Measurements from ENCODE around the gene PYGB. TPM values are rescaled to one million over a fixed set of nuclear protein-coding genes. Genes with fewer than 3 reads are reported as not detected.

PYGB gene
- total RNA-seq, 4 donors from 2014 or later: 71.6 to 119 (median 78.6) TPM

DNA sequence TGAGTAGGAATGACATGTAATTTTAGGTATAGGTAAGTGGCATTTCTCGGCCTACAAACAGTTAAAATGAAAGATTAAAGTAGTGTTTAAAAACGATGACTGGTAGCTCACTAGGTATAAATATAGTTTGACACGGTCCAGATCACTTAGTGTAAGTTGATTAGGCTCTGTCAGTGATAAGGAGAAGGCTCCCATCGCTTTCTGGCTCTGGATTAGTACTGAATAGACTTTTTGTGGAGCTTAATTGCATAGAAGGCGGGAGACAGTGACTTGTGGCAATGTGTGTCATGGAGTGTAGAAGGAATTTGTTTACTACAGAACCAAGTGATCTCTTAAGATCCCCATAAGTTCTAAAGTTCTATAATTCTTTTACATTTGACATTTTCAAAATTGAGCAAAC is 6.7 kb downstream of the PYGB start:
- Histone ChIP-seq H3K27me3 (no peaks in the 10 kb centered on the region), H3K27ac (peak overlapping the region in 2 of 4 donors; percentile 32 to 78), H3K4me1 (peaks cover 0 to 65% (median 26%) of the 10 kb centered on the region in 4 donors), H3K36me3 (peaks cover 0 to 8% (median 0%) of the 10 kb centered on the region in 3 donors), H3K4me3 (no peak overlapping the region), H3K9me3 (no peaks in the 10 kb centered on the region)
- 56 to 59% methylated on average over 5 of the region's 5 CpGs for WGBS, 2 donors
- TF ChIP-seq, protein P1, sequence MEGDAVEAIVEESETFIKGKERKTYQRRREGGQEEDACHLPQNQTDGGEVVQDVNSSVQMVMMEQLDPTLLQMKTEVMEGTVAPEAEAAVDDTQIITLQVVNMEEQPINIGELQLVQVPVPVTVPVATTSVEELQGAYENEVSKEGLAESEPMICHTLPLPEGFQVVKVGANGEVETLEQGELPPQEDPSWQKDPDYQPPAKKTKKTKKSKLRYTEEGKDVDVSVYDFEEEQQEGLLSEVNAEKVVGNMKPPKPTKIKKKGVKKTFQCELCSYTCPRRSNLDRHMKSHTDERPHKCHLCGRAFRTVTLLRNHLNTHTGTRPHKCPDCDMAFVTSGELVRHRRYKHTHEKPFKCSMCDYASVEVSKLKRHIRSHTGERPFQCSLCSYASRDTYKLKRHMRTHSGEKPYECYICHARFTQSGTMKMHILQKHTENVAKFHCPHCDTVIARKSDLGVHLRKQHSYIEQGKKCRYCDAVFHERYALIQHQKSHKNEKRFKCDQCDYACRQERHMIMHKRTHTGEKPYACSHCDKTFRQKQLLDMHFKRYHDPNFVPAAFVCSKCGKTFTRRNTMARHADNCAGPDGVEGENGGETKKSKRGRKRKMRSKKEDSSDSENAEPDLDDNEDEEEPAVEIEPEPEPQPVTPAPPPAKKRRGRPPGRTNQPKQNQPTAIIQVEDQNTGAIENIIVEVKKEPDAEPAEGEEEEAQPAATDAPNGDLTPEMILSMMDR (IDR thresholded peaks at IDR 0.05): no peak
- TF ChIP-seq POLR2A (IDR thresholded peaks at IDR 0.05) (no peak), EP300 (IDR thresholded peaks at IDR 0.05) (no peak)
- DNase-seq (ENCODE audit: low spot score in 2 of 2): no peak

DNA sequence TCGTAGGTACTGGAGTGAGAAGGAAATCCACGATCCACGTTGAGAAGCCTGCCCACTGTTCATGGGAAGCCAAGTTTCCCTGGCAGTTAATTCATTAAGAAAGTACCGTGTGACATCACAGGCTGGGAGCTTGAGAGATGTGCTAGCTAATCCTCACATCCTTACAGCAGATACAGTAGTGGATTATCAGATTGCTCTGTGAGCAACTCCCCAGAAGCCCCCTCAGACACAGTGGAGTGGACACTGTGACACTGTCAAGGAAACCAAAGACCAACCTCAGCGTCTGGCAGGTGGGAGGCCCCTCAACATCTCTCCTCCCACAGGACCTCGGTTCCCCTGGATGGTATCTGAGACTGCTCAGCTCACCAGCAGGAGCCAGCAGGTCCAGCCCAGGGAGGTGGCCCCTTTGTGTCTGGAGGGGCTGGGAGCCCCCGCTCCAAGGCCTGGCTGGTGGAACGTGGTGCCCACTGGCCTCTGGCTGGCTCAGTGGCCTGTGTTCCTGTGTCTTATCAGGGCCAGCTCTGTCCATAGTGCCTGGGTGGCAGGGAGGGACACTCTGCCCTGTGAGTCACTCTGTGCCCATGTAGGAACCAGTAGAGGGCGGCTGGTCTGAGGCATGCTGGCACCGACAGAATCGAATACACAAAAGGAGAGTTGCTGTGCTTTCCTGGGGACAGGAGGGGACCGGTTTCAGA is 7.2 kb downstream of the PYGB start:
- no peak overlapping the region for H3K4me3 ChIP-seq
- no peak for DNase-seq (ENCODE audit: low spot score in 2 of 2)
- H3K4me1 ChIP-seq: peaks cover 0 to 60% (median 21%) of the 10 kb centered on the region in 4 donors
- TF ChIP-seq POLR2A (IDR thresholded peaks at IDR 0.05) (no peak), EP300 (IDR thresholded peaks at IDR 0.05) (no peak)
- TF ChIP-seq, protein P1 (IDR thresholded peaks at IDR 0.05): no peak
- WGBS, 2 donors: 66 to 71% methylated on average over 8 to 11 of the region's 12 CpGs
- peak overlapping the region in 2 of 4 donors; percentile 32 to 78 for H3K27ac ChIP-seq
- H3K36me3 ChIP-seq: peaks cover 0 to 13% (median 0%) of the 10 kb centered on the region in 3 donors
- H3K9me3 ChIP-seq: no peaks in the 10 kb centered on the region
- no peaks in the 10 kb centered on the region for H3K27me3 ChIP-seq

DNA sequence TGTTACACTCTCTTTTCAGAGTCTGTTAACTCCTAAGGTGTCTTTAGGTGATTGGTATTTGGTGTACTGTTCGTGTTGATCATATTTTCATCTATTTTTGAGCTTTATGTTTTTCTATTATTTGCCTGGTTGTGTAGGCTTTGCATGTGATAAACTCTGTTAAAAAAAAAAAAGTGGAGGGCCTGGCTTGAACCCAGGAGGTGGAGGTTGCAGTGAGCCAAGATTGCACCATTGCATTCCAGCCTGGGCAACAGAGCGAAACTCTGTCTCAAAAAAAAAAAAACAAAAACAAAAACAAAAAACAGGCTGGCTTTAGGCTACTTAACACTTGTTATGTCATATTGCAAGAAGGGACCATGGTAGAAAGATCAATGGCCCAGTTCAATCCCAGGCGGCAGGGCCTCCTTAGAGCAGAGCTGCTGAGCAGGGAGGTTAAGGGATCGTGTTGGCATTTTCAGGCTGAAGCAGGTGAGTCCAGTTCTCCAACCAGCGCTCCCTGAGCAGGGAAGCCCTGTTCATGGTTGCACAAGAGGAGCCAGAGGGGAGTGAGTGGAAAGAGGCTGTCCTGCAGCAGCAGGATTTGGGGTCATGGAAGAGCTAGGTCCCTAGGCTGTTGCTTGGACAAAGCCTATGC is 8.5 kb downstream of the PYGB start:
- Histone ChIP-seq H3K4me1 (peaks cover 0 to 48% (median 14%) of the 10 kb centered on the region in 4 donors), H3K36me3 (peaks cover 0 to 25% (median 0%) of the 10 kb centered on the region in 3 donors), H3K27ac (peak overlapping the region in 1 of 4 donors; percentile 78), H3K9me3 (no peaks in the 10 kb centered on the region), H3K4me3 (no peak overlapping the region), H3K27me3 (no peaks in the 10 kb centered on the region)
- no peak for TF ChIP-seq POLR2A (IDR thresholded peaks at IDR 0.05)
- TF ChIP-seq, protein P1 (IDR thresholded peaks at IDR 0.05): no peak
- TF ChIP-seq EP300 (IDR thresholded peaks at IDR 0.05): no peak
- WGBS, 2 donors: 77% methylated on average over 5 of the region's 5 CpGs
- no peak for DNase-seq (ENCODE audit: low spot score in 2 of 2)

DNA sequence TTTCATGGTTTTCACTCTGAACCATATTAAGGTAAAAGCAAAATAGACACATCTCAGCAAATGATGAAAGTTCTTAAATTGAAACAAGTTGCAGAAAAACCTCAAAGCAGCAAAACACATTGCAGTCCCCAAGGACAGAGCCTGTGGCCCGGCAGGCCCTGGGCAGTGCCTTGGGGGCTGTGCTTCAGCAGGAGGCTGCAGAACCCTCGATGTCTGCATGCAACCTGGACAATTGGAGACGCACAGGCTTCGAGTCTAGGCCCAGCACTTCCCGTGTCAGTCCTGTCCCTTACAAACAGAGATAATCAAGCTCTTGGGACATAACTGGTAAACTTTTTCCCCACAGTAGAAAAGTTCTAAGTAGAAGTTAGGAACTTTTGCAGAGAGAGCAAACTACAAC is 9.2 kb downstream of the PYGB start:
- H3K9me3 ChIP-seq: no peaks in the 10 kb centered on the region
- no peak for DNase-seq (ENCODE audit: low spot score in 2 of 2)
- no peaks in the 10 kb centered on the region for H3K27me3 ChIP-seq
- no peak overlapping the region for H3K27ac ChIP-seq
- H3K36me3 ChIP-seq: peaks cover 0 to 31% (median 0%) of the 10 kb centered on the region in 3 donors
- H3K4me1 ChIP-seq: peaks cover 0 to 40% (median 14%) of the 10 kb centered on the region in 4 donors
- 91 to 92% methylated on average over 5 of the region's 5 CpGs for WGBS, 2 donors
- H3K4me3 ChIP-seq: no peak overlapping the region
- TF ChIP-seq EP300 (IDR thresholded peaks at IDR 0.05) (no peak), POLR2A (IDR thresholded peaks at IDR 0.05) (no peak)
- TF ChIP-seq, protein P1 (IDR thresholded peaks at IDR 0.05): no peak

All from tibial nerve (tissue), 4 donors.